GM19395 (cell line): ENCODE measurements around the gene GAS7.

Source experiments
- ATAC-seq: cut with Tn5 transposase; IDR thresholded peaks from one replicate; pipeline ENCODE4 v1.9.1; 2021; ENCODE audit warnings: mild to moderate bottlenecking, moderate library complexity; ENCODE audit not compliant: unreplicated experiment

The GAS7 gene

DNA sequence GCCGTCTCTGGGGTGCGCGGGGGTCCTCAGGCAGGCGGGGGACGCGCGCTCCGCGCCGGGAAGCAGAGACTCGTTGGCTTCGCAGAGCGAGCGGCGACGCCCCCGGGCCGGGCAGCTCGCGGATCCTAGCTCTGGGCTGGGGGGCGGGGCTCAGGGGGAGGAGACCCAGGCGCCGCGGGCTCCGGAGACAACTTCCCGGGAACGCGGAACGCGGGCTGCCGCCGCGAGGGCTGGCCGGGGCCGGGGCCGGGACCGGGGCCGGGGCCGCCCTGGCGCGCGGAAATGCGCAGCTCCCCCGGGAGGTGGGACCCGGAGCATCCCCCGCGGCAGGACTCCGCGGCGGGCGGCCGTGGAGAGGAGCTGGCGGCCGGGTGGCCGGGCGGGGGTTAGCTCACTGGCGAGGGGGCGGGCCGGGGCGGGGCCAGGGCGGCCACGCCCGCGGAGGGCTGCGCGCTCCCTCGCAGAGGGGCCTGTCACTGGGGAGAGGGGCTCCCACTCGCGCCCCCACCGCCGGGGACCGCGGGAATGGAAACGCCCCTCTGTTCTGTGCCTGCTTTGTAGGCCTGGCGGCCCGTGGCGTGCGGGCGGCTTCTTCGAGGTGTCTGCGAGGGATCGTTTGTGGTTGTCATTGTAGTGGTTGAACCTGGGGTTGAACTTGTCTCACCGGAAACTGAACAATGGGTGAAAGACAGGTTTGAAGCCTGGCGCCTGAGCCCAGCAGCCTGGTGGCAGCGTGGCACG is at the start of gene GAS7:
Gene GAS7, minus strand, starts transcription at position 98 of the 741 bp plus-strand sequence.
- peak; percentile 72 for ATAC-seq

DNA sequence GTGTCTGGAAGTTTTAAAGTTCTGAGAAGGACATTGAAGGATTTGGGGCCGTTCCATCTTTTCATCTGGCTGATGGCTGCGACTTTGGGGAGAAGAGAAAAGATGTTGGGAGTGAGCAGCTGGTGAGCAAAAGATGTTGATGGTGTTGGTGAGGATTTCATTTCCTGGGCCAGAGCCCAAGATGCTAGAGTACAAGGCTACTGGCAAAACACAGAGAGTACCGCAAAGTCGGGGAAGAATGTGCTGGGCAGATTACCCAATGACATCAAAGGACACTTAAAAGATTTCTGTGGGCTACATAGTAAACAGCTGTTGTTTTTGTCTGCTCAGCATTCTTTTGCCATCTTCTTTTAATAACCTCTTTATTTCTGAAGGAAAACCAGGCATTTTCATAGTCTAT is 49.4 kb upstream of the GAS7 start:
- ATAC-seq = no peak

DNA sequence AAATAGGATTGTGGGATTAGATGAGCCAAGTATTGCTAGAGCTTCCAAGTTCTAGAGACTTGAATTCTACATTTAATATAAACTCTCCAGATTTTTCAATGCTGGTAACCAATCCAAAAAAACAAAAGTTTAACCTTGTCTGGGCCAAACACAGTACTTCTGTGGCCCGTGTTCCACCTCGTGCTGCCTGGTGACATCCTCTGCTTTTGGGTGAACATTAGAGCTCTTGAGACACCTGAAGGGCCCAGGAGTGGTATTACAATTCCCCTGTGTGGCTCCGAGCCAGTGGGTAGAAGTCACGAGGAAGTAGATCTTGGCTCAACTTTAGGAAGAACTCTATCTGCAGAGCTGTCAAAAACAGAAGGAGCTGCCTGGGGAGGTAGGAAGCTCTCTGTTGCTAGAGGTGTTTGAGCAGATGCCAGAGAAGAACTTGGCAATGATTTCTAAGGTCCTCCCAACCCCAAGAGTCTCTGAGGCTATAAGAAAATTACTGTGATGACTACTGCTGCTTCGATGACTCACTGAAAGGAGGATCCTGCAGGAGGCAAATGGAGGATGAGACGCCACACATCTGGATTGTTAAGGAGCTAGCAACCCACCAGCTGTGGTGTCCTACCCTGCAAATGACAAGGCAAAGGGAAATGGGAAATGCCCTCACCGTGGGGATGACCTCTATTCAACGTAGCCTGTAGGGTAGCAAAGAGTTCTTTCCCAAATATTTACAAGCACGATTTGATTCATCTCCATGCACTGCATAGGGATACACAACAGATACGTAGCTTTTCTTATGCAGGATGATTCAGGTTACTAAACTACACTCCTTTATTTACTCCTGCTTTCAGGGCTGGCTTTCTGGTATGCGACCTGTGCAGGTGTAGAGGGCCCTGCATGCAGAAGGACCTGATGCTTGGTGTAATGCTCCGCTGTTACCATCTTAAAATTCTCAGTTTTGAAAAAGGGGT is 45.8 kb upstream of the GAS7 start:
- ATAC-seq = no peak

DNA sequence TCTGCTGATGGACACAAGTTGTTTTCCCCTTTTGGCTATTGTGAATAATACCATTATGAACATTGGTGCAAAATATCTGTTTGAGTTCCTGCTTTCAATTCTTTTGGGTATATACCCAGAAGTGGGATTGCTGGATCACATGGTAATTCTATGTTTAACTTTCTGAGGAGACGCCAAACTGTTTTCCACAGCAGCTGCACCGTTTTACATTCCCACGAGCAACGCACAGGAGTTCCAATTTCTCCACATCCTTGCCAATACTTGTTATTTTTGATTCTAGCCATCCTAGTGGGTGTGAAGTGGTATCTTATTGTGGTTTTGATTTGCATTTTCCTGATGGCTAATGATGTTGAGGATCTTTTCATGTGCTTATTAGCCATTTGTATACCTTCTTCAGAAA is 43.4 kb upstream of the GAS7 start:
- no peak for ATAC-seq

DNA sequence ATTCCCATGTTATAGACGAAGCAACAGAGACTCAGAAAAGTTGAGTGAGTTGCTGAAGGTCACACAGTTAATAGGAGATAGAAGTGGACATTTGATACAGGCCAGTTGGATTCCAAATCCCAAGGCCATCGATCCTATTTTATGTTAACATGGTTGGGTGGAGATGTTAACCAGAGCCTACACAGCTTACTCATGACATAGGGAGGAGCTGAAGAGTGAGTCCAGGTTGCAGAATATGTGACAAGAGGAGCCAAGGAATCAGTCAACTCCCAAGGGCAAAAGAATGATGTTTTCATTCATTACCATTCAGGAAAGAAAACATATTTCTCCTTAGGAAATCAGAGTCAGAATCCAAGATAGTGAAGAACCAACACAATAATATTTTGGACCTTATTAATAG is 40.3 kb upstream of the GAS7 start:
- ATAC-seq = no peak

DNA sequence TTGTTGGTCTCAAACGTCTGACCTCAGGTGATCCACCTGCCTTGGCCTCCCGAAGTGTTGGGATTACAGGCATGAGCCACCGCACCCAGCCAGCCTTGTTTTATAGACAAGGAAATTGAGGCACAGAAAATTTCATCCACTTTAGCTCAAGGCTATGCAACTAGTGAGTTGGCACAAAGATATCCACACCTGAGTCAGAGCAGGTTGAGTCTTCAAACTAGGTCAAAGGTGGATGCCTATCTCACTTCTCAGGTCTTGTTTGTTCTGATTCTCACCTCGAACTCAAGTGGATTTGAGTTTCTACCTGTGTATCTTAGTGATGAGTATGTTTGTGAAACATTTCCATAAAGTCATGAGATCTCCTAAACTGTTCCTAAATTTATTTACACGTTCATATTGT is 35.6 kb upstream of the GAS7 start:
- ATAC-seq = no peak

DNA sequence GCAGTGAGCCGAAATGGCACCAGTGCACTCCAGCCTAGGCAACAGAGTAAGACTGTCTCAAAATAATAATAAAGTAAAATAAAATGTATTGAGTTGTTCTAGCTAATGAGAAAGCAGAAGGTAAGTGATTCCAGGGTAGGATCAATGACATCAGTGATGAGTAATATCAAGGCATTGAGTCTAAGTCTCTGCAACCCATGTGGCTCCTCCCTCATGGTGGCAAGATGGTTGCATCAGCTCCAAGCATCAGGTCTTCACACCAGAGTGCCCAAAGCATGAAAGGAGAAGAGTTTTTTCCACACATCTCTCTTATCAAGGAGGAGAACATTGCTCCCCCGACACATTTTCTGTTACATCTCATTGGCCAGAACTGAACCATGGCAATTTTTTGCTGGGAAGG is 34.8 kb upstream of the GAS7 start:
- no peak for ATAC-seq

DNA sequence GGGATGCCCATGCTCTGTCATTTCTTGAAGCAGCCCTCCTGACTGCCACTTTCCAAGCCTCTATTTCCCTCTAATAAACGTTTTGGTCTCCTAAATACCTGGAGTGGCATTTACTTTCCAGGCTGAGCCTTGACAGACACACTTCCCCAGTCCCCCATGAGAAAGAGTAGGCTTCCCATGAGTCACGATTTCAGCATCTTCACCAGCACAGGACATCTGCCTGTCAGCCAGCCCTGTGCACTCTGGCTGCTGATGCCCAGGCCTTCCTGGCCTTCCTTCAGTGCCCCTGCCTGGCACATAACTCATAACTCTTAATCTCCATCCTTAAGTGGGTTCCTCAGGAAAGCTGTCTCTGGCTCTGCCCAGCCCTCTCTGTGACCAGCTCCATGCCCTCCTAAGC is 30.8 kb upstream of the GAS7 start:
- ATAC-seq = no peak

DNA sequence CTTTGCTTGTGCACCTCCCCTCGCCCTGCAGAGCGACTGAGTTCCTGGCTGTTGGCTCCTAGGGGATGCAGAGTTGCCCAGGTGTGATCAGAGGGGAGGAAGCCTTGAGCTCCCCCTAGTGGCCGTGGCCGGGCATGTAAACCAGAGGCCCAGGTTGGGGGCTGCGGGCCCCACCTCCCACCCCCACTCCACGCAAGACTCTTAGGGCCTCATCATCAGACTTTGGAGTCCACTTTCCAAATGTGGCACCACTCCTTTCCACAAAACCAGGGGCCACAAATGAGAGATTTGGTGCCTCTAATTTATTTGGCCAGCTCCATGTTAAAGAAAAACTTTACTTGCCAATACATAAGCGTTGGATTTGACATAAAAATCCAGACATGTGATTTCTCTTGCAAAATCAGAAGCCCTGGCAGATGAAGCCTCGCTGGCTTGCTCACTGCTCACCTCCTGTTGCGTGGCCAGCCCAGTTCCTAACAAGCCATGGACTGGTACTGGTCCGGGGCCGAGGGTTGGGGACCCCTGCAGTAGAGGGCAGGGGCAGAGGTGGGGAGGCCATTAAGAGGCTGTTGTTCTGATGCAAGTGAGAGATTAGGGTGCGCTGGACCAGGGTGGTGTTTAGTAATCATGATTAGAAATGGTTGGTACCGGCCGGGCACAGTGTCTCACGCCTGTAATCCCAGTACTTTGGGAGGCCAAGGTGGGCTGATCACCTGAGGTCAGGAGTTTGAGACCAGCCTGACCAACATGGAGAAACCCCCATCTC is 28.7 kb upstream of the GAS7 start:
- ATAC-seq = no peak

DNA sequence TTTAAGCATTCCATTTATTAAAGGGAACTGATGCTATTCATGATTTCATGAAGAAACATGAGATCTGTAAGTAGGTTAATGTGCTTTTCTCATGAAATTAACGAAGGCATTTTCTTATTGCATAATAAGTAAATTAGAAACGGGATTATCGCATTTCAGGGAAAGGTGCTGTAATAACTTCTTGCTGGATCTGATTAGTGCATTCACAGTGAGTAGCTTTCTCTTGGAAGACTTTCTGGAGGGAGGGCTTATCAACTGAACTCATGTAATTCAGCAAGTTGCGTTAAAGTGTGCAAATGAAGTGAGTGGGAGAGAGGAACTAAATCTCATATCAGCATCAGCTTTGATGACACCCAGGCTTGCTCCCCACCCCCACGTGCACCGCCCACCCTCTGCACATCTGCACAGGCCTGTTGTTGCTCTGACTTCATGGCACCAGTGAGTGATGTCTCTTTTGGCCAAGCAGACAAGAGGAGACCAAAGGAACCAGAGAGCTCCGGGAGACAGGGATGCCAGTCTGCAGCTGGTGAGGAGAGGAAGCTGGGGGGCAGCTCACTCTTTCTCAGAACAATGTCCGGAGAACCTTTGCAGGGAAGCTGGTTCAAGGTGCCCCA is 26.3 kb upstream of the GAS7 start:
- no peak for ATAC-seq

DNA sequence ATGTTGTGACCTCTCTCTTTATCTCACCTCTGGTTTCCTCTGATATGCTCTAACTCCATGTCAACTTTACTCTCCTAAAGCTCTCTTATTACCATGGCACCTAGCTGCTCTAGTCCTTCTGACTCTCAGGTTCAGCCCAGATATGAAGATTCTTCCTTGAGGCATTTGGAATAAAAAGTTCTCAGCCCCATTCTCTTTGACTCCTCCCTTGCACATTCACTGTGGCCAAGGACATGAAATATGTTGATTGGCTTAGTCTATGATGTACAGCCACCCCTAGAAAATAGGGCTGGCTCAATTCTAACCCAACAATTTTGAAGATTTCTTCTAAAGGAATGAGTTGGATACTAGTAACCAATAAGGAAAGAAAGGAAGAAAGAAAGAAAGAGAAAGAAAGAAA is 20.8 kb upstream of the GAS7 start:
- no peak for ATAC-seq

DNA sequence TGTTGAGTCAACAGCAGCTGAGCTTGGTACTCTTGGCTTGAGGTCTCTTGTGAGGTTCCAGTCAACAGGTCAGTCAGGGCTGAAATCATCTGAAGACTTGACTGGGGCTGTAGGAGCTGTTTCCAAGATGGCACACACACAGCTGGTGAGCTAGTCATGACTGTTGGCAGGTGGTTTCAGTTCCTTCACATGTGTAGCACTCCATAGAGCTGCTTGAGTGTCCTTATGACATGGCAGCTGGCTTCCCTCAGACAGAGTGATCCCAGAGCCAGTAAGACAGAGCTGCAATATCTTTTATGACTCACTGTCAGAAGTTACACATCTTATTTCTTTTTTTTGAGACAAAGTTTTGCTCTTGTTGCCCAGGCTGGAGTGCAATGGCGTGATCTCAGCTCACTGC is 19.5 kb upstream of the GAS7 start:
- no peak for ATAC-seq

DNA sequence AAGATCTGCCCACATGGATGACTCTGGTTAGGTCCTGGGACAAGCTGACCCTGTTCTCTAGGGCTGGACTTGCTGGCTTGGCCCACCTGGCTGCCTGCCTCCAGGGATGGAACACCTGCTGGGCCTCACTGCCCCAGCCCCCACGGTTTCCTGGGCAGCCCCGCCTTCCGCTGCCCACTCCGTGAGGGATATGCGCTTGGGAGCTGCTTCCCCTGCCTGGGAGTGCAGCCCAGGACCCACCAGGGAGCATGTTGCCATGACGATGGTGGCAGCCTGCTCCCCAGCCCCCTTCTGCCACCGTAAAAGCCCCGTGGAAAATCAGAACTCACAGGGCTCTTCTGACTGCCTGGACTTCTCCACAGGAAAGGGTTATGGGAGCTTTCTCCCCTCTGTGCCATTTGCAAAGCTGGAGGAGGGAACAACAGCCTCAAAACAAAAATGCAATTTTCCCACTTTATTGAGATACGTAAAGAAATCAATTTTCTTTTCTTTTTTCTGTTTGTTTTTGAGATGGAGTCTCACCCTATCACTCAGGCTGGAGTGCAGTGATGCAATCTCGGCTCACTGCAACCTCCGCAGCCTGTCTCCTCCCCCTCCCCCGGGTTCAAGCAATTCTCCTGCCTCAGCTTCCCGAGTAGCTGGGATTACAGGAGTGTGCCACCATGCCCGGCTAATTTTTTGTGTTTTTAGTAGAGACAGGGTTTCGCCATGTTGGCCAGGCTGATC is 18.0 kb upstream of the GAS7 start:
- no peak for ATAC-seq

DNA sequence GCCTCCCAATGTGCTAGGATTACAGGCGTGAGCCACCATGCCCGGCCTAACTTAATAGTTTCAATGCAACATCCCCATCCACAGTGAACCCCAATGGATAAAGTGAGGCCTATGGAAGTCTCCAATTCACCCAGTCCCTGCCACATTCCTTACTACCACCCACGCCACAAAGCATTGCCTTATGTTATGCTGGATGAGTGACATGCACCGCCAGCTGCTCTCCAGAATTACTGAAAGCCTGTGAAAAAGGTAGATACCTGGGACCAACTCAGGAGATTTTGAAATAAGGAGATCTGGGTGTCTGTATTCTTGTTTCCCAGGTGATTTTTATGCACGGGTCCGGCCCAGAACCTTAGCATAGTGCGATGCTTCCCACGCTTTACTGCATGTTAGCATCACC is 16.9 kb upstream of the GAS7 start:
- no peak for ATAC-seq

DNA sequence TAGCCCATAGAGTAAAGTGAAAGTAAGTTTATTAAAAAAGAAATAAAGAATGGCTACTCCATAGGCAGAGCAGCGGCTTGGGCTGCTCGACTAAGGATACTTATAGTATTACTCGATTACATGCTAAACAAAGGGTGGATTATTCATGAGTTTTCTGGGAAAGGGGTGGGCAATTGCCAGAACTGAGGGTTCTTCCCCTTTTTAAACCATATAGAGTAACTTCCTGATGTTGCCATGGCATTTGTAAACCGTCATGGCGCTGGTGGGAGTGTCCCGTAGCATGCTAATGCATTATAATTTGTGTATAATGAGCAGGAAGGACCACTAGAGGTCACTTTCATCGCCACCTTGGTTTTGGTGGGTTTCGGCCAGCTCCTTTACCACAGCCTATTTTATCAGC is 13.3 kb upstream of the GAS7 start:
- ATAC-seq = no peak

DNA sequence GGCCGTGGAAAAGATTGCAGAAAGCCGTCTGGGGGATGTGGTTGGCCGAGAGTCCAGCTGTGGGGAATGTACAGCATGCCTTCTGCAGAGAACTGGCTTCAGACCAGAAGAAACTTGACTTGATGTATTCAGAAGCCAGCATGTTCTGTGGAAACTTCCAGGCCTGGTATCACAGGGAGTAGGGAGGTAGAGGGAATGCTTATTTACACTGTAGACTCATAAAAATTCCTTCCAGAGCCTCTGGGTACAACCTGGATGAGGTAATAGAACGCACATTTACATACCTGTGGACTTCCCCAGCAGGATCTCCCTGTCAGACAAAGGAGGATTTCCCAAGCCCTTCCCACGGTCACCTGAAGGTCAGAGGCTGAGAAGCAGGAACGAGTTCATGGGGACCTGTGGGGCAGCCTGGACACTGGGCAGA is 11.8 kb upstream of the GAS7 start:
- no peak for ATAC-seq

DNA sequence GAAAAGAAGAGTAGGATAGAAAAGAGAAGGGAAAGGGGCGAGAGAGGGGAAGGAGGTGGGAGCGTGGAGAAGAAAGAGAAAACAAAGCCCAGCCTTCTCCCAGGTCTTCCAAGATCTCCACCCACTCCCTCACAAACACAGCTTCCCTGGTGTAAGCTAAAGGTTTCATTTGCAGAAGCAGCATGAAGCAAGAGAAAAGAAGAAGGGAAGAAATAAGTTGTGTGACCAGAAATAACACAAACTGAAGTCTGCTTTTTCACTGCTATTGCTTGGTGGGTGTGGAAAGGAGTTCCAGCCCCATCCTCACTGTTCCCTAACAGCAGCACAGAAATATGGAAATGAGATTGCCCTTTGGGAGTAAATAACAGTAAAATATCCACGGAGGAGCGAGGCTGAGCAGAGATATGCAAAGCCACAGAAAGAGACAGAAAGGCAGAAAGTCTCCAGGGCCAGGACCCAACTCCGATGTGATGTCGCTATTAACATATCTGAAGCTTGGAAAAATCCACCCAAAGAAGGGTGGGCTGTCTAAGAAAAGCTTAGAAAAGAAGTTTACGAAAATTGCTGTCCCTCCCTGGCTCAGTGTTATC is 10.3 kb upstream of the GAS7 start:
- no peak for ATAC-seq

DNA sequence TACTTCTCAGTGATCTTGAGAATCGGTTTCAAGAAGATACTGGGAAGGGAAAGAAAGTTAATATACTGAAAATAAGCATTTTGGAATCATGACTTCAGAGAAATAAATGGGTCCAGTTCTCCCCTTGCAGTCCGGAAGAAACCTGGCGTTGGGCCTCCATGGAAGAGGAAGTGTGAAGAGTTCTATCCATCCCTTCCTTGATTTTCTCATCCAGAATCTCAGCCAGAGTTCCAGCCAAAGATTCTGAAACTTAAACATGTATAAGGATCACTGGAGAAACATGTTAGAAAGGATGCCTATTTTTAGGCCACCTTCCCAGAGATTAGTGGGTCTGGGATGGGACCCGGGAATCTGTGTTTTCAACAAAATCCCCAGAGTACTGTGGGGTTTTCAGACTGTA is 8.7 kb upstream of the GAS7 start:
- no peak for ATAC-seq

DNA sequence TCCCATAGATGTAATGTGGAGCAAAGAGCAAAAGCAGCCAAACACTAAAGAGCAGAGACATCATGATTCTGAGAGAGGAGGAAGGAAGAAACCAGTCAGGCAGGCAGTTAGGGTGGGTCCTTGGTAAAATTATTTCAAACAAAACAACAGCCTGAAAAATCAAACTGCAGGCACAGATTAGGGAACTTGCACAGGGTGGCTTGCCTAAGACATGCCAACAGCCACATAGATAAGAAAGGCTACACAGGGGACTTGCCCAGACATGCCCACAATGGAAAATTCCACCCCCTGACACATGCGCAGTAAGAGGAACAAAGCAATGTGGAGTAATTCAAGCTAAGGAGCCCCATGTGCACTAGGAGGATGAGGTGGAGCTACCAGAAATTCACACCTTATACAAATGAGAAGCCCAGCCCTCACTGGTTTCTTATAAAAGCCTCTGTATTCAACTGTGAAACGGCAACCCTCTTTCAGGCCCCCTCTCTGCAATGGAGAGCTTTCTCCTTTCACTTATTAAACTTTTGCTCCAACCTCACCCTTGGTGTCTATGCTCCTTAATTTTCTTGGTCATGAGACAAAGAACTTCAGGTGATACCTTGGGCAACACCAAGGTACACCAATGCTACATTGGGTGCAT is 7.3 kb upstream of the GAS7 start:
- ATAC-seq = no peak
